ENCODE results near the gene RAB11A. TPM values are rescaled to one million over a fixed set of nuclear protein-coding genes. Genes with fewer than 3 reads are reported as not detected.
A peak's percentile ranks its signal among the peaks of the same experiment; 100 is the strongest.

Gene RAB11A
- total RNA-seq, 1 donor from 2014 or later = 482 TPM

DNA sequence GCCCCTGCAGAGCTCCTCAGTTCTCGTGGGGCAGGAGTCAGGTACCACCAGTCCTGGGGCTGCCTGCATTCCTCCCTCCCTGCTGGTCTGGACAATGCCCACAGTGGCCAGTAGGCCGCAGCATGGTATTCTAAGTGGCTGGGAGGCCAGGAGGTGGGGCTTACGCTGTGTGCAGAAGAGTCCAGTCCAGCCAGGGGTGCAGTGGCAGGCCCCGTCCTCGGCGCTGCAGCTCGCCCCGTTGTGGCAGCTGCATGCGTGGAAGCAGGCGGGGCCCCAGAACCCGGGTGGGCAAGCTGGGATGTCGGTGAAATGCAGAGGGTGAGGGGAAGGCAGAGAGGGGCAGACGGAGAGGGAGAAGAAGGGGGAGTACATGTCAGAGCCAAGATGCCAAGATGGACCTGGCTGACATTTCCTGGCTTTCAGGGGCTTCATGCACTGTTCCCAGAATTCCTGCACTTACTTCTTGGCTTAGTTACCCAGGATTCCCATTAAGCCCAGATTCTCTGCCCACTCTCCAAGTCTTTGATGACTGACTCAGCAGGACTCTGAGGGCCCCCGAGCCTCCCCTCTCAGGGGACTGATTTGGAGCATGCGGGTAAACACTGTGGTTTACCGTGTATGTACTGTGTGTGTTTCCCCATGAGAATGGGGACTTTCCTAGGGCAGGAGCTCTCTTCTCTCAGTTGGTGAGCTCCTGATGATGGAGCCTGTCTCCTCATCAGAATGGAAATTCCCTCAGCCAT is 47.5 kb downstream of the RAB11A start:
- H3F3A ChIP-seq (ENCODE audit: low read depth) = no peaks in the 10 kb centered on the region
- no peaks in the 10 kb centered on the region for H3K27me3 ChIP-seq
- H3K27ac ChIP-seq = no peak overlapping the region
- no peaks in the 10 kb centered on the region for H3K36me3 Mint-ChIP-seq
- H3K27ac Mint-ChIP-seq = peak overlapping the region; percentile 68
- peaks cover 12% of the 10 kb centered on the region for H3K4me1 ChIP-seq
- no peaks in the 10 kb centered on the region for H4K20me1 ChIP-seq (ENCODE audit: low read depth)
- H3K9me3 ChIP-seq (ENCODE audit: low read depth) = no peaks in the 10 kb centered on the region
- no peaks in the 10 kb centered on the region for H3K79me2 ChIP-seq (ENCODE audit: low read depth)
- H3K9me3 Mint-ChIP-seq = no peaks in the 10 kb centered on the region
- H3K36me3 ChIP-seq = no peaks in the 10 kb centered on the region
- no peak overlapping the region for H2AFZ ChIP-seq (replicated peaks)
- TF ChIP-seq EZH2phosphoT487 (IDR thresholded peaks at IDR 0.05) (no peak), EZH2 (IDR thresholded peaks at IDR 0.05) (no peak)
- TF ChIP-seq, protein P1, sequence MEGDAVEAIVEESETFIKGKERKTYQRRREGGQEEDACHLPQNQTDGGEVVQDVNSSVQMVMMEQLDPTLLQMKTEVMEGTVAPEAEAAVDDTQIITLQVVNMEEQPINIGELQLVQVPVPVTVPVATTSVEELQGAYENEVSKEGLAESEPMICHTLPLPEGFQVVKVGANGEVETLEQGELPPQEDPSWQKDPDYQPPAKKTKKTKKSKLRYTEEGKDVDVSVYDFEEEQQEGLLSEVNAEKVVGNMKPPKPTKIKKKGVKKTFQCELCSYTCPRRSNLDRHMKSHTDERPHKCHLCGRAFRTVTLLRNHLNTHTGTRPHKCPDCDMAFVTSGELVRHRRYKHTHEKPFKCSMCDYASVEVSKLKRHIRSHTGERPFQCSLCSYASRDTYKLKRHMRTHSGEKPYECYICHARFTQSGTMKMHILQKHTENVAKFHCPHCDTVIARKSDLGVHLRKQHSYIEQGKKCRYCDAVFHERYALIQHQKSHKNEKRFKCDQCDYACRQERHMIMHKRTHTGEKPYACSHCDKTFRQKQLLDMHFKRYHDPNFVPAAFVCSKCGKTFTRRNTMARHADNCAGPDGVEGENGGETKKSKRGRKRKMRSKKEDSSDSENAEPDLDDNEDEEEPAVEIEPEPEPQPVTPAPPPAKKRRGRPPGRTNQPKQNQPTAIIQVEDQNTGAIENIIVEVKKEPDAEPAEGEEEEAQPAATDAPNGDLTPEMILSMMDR (IDR thresholded peaks at IDR 0.05) = peak; percentile 80
- no peak overlapping the region for H3K4me3 ChIP-seq
- peaks cover 7% of the 10 kb centered on the region for H3K27me3 Mint-ChIP-seq (ENCODE audit: insufficient read depth, low read depth)
- DNase-seq (ENCODE audit: low spot score) = peak; percentile 94
- no peak overlapping the region for H3K9ac ChIP-seq
- no peak overlapping the region for H3K4me3 Mint-ChIP-seq
- H3K4me2 ChIP-seq = peak overlapping the region; percentile 23
- H3K4me1 Mint-ChIP-seq = peaks cover 14% of the 10 kb centered on the region

DNA sequence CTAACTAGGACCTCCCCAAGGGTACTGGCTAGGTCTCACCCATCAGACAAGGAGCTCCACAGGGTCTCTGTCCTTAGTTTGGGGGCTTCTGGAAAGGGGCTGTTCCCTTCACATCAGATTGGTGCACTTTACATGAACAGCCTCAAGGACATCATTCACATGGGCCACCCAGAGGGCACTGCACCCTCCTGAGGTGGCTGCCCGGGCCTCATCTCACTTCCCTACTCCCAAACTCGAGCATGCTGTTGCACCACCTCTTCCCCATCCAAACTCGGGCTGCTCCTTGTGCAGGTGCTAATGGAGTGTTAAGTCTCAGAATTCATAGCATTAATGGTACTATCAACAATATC is 48.1 kb downstream of the RAB11A start:
- Histone ChIP-seq H3K27ac (no peak overlapping the region), H2AFZ (replicated peaks) (no peak overlapping the region), H3K9ac (no peak overlapping the region), H4K20me1 (ENCODE audit: low read depth) (no peaks in the 10 kb centered on the region), H3K79me2 (ENCODE audit: low read depth) (no peaks in the 10 kb centered on the region), H3K4me2 (no peak overlapping the region), H3K4me3 (no peak overlapping the region), H3K36me3 (no peaks in the 10 kb centered on the region), H3K9me3 (ENCODE audit: low read depth) (no peaks in the 10 kb centered on the region), H3K4me1 (peaks cover 12% of the 10 kb centered on the region), H3K27me3 (no peaks in the 10 kb centered on the region), H3F3A (ENCODE audit: low read depth) (no peaks in the 10 kb centered on the region)
- Mint-ChIP-seq H3K27ac (peak overlapping the region; percentile 68), H3K36me3 (no peaks in the 10 kb centered on the region), H3K4me1 (peaks cover 16% of the 10 kb centered on the region), H3K9me3 (no peaks in the 10 kb centered on the region), H3K27me3 (ENCODE audit: insufficient read depth, low read depth) (peaks cover 9% of the 10 kb centered on the region), H3K4me3 (no peak overlapping the region)
- DNase-seq (ENCODE audit: low spot score) = no peak
- TF ChIP-seq EZH2phosphoT487 (IDR thresholded peaks at IDR 0.05) (no peak), EZH2 (IDR thresholded peaks at IDR 0.05) (no peak)
- TF ChIP-seq, protein P1 (IDR thresholded peaks at IDR 0.05) = no peak

DNA sequence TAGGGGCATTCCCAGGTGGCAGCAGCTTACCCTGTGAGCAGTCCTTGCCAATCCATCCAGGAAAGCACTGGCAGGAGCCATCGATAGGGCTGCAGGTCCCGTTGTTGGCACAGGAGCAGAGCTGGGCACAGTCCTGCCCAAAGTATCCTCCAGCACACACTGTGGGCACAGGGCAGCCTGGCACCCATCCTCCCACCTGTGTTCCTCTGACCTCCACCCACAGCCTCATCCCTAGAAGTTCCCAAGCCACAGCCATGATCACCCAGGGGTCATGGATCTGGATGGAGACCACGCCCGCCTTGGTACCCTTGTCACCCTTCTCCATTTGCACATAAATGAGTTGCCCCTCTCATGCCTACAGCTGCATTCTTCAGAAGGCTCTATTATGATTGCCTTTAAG is 48.6 kb downstream of the RAB11A start:
- Histone ChIP-seq H3K4me3 (no peak overlapping the region), H3K79me2 (ENCODE audit: low read depth) (no peaks in the 10 kb centered on the region), H3K4me2 (no peak overlapping the region), H4K20me1 (ENCODE audit: low read depth) (no peaks in the 10 kb centered on the region), H3K4me1 (peaks cover 12% of the 10 kb centered on the region), H3K27me3 (no peaks in the 10 kb centered on the region), H3K36me3 (no peaks in the 10 kb centered on the region), H3K9me3 (ENCODE audit: low read depth) (no peaks in the 10 kb centered on the region), H3K27ac (no peak overlapping the region), H3F3A (ENCODE audit: low read depth) (no peaks in the 10 kb centered on the region), H2AFZ (replicated peaks) (no peak overlapping the region), H3K9ac (no peak overlapping the region)
- H3K36me3 Mint-ChIP-seq = no peaks in the 10 kb centered on the region
- H3K27ac Mint-ChIP-seq = no peak overlapping the region
- DNase-seq (ENCODE audit: low spot score) = no peak
- H3K4me1 Mint-ChIP-seq = peaks cover 16% of the 10 kb centered on the region
- H3K9me3 Mint-ChIP-seq = no peaks in the 10 kb centered on the region
- no peak for TF ChIP-seq EZH2phosphoT487 (IDR thresholded peaks at IDR 0.05)
- TF ChIP-seq EZH2 (IDR thresholded peaks at IDR 0.05) = no peak
- TF ChIP-seq, protein P1 (IDR thresholded peaks at IDR 0.05) = no peak
- peaks cover 9% of the 10 kb centered on the region for H3K27me3 Mint-ChIP-seq (ENCODE audit: insufficient read depth, low read depth)
- H3K4me3 Mint-ChIP-seq = no peak overlapping the region

Measured in neural progenitor cell (in vitro differentiated cells).